Transverse colon (tissue), 4 donors: ENCODE data around the gene ZDHHC17. TPM values are rescaled to one million over a fixed set of nuclear protein-coding genes. Genes with fewer than 3 reads are reported as not detected.

ENCODE experiments used
- DNase-seq: peaks from one replicate; pipeline ENCODE4 v3.0.0-alpha.2; 2019
- H3K27ac ChIP-seq, 4 donors: fragments of 200-600 bp; sonication (generic); 2 replicates each; pipeline ENCODE4 v1.5.1; 2016 to 2018; ENCODE audit warnings: inconsistent platforms in 4 of 4
- H3K27me3 ChIP-seq: fragments of 200-600 bp; sonication (generic); 2 replicates; pipeline ENCODE4 v1.5.1; 2017; ENCODE audit warnings: inconsistent platforms
- H3K36me3 ChIP-seq, 4 donors: fragments of 200-600 bp; sonication (generic); 2 replicates each; pipeline ENCODE4 v1.5.1; 2017 to 2019; ENCODE audit warnings: inconsistent platforms in 4 of 4
- H3K4me1 ChIP-seq, 4 donors: fragments of 200-600 bp; sonication (generic); 2 replicates each; pipeline ENCODE4 v1.5.1; 2017 to 2020; ENCODE audit warnings: inconsistent platforms in 4 of 4
- H3K4me3 ChIP-seq, 4 donors: fragments of 200-600 bp; sonication (generic); 1 replicate in 1 of 4; 2 replicates in 3 of 4; pipeline versions ENCODE4 v1.5.1 to v1.6.1; 2017 to 2019; ENCODE audit warnings: inconsistent platforms in 4 of 4
- H3K9me3 ChIP-seq, 2 donors: fragments of 200-600 bp; sonication (generic); 2 replicates each; pipeline ENCODE4 v1.5.1; 2017 to 2019; ENCODE audit warnings: inconsistent platforms in 2 of 2
- EP300 ChIP-seq: sonication (generic); formaldehyde crosslinking; IDR thresholded peaks from one replicate; pipeline ENCODE4 v1.6.1; 2017; ENCODE audit warnings: antibody characterized with exemption, low read depth
- POLR2A ChIP-seq: fragments of 450-650 bp; IDR thresholded peaks from one replicate; pipeline ENCODE4 v1.6.1; 2016; ENCODE audit warnings: antibody characterized with exemption, mild to moderate bottlenecking, moderate library complexity
- POLR2AphosphoS5 ChIP-seq, 3 donors: sonication (generic); formaldehyde crosslinking; IDR thresholded peaks; one replicate each; pipeline ENCODE4 v1.6.1; 2016; ENCODE audit warnings: antibody characterized with exemption in 3 of 3
- WGBS, 2 donors: methylation state at CpG; one replicate each; pipeline ENCODE4 v1.1.5; 2018; ENCODE audit warnings: low coverage in 1 of 2; 5-methylcytosine and 5-hydroxymethylcytosine counted together
- in situ Hi-C, 4 donors: fragments of 200-750 bp; cut with MboI; loops; one replicate each; pipeline versions ENCODE4 v1.15.0 to v1.15.1; 2017; ENCODE audit warnings: low sequenced_read_pairs in 3 of 4, low pct_ligation_motif_present in 1 of 4, low pct_unique_long_range_greater_than_20kb in 1 of 4
- intact Hi-C: fragments of 100-400 bp; cut with DNase I; formaldehyde crosslinking; loops from one replicate; pipeline ENCODE4 v1.15.1; 2023; ENCODE audit warnings: low total_unique reads
- total RNA-seq, 4 donors: library from RNA; depleted of rRNA; stranded (reverse); fragments of >200 nt; gene quantifications; one replicate each; pipeline ENCODE4 v1.1.0, GENCODE V29; 2016
- TF ChIP-seq, protein P1 (sequence below), 5 experiments: fragments of 200-600 bp in 3 of 5; fragments of 450-650 bp in 2 of 5; sonication (generic) in 3 of 5; IDR thresholded peaks; 1 replicate in 2 of 5; 2 replicates in 3 of 5; pipeline ENCODE4 v1.5.1; 2016 to 2017; ENCODE audit warnings: antibody characterized with exemption in 5 of 5, inconsistent platforms in 3 of 5, mild to moderate bottlenecking in 2 of 5, moderate library complexity in 1 of 5

Gene ZDHHC17
- total RNA-seq, 4 donors from 2014 or later: 2.6 to 38.7 (median 18.5) TPM

DNA sequence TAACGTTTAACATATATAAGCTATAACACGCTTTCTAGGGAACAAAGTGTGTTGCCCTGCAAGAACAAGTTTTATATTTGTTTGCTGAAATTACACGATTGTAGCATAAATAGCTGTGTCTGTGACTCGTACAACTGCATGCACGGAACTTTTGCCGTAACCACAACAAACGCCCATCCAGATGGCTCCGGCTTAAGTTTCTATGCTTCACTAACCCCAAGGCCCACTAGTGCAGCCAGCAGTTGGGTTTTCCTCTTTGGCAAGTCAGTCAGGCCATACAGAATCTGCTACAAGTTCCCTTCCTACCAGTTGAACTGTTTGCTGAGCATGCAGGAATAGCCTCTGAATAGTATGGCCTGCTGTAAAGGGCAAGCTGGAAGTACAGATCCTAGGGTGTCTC is 102.8 kb downstream of the ZDHHC17 start:
- in situ Hi-C loops (no loop called here), intact Hi-C loops (no loop called here)
- H3K9me3 ChIP-seq: no peaks in the 10 kb centered on the region
- H3K36me3 ChIP-seq: no peaks in the 10 kb centered on the region
- H3K27ac ChIP-seq: peak overlapping the region in 2 of 4 donors; percentile 19 to 23
- TF ChIP-seq POLR2AphosphoS5 (IDR thresholded peaks at IDR 0.05) (no peak), POLR2A (no peak), EP300 (no peak)
- TF ChIP-seq, protein P1, sequence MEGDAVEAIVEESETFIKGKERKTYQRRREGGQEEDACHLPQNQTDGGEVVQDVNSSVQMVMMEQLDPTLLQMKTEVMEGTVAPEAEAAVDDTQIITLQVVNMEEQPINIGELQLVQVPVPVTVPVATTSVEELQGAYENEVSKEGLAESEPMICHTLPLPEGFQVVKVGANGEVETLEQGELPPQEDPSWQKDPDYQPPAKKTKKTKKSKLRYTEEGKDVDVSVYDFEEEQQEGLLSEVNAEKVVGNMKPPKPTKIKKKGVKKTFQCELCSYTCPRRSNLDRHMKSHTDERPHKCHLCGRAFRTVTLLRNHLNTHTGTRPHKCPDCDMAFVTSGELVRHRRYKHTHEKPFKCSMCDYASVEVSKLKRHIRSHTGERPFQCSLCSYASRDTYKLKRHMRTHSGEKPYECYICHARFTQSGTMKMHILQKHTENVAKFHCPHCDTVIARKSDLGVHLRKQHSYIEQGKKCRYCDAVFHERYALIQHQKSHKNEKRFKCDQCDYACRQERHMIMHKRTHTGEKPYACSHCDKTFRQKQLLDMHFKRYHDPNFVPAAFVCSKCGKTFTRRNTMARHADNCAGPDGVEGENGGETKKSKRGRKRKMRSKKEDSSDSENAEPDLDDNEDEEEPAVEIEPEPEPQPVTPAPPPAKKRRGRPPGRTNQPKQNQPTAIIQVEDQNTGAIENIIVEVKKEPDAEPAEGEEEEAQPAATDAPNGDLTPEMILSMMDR (IDR thresholded peaks at IDR 0.05): no peak
- no peak overlapping the region for H3K4me3 ChIP-seq
- DNase-seq: no peak
- 64 to 75% methylated on average over 7 to 8 of the region's 8 CpGs for WGBS, 2 donors
- peaks cover 0 to 19% (median 0%) of the 10 kb centered on the region in 4 donors for H3K4me1 ChIP-seq
- H3K27me3 ChIP-seq: no peaks in the 10 kb centered on the region

DNA sequence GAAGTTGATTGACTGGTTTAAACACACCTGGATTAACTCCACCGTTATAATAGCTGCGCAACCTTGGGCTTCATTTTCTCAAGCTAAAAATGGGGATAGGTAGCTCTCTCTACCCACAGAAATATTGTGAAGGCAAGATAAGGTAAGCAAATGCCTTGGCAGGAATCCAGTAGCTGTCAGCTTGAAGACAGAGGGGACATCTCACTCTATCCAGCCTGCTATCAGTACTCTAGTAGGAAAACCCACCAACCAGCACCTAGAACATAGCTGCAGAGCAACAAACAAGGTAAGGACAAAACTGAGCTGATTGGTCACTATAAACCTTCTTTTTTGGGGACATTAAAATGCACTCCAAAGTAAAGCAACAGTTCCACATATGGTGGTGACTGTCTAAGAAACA is 107.2 kb downstream of the ZDHHC17 start:
- no peak for DNase-seq
- in situ Hi-C loops: no loop called here
- Histone ChIP-seq H3K27me3 (no peaks in the 10 kb centered on the region), H3K27ac (no peak overlapping the region), H3K4me3 (no peak overlapping the region), H3K9me3 (no peaks in the 10 kb centered on the region), H3K4me1 (peaks cover 0 to 3% (median 0%) of the 10 kb centered on the region in 4 donors), H3K36me3 (no peaks in the 10 kb centered on the region)
- intact Hi-C loops: no loop called here
- TF ChIP-seq POLR2A (no peak), POLR2AphosphoS5 (IDR thresholded peaks at IDR 0.05) (no peak), EP300 (no peak)
- TF ChIP-seq, protein P1 (IDR thresholded peaks at IDR 0.05): no peak
- 81 to 83% methylated on average over 2 of the region's 2 CpGs for WGBS, 2 donors

- in situ Hi-C loops (no loop called here), intact Hi-C loops (no loop called here)
- Histone ChIP-seq H3K9me3 (no peaks in the 10 kb centered on the region), H3K36me3 (no peaks in the 10 kb centered on the region), H3K27ac (no peak overlapping the region), H3K27me3 (peaks cover 6% of the 10 kb centered on the region), H3K4me3 (no peak overlapping the region), H3K4me1 (no peaks in the 10 kb centered on the region)
- TF ChIP-seq, protein P1 (IDR thresholded peaks at IDR 0.05): no peak
- no peak for TF ChIP-seq POLR2A
- TF ChIP-seq POLR2AphosphoS5 (IDR thresholded peaks at IDR 0.05): no peak
- no peak for TF ChIP-seq EP300
- WGBS, 2 donors: 66 to 78% methylated on average over 2 to 3 of the region's 3 CpGs
- no peak for DNase-seq
Observed at GRCh38 chr12:76871742-76872141, 107.8 kb downstream of the ZDHHC17 start.

DNA sequence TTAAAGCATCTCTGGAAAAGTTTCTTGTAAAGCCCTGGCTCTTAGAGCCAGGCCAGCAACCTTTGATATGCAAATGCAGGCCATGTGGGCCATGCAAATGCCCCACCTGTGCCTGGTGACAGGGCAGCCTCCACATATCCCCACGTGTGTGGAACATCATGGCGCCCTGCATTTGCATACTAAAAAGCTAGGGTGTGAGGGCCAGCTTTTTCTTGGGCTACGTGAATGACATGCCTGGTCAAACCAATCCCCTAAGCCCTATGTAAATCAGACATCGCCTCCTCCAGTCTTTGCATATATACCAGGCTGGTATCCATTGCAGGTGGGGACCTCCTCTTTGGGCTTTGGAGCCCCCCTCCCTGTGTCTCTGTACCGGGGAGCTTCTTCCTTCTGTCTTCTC is 108.5 kb downstream of the ZDHHC17 start:
- no peaks in the 10 kb centered on the region for H3K36me3 ChIP-seq
- no peaks in the 10 kb centered on the region for H3K9me3 ChIP-seq
- H3K4me1 ChIP-seq: no peaks in the 10 kb centered on the region
- WGBS, 2 donors: 80 to 100% methylated on average over 1 to 5 of the region's 5 CpGs
- H3K27me3 ChIP-seq: peaks cover 12% of the 10 kb centered on the region
- in situ Hi-C loops (no loop called here), intact Hi-C loops (no loop called here)
- H3K27ac ChIP-seq: no peak overlapping the region
- DNase-seq: no peak
- H3K4me3 ChIP-seq: no peak overlapping the region
- TF ChIP-seq, protein P1 (IDR thresholded peaks at IDR 0.05): no peak
- TF ChIP-seq POLR2AphosphoS5 (IDR thresholded peaks at IDR 0.05): no peak
- TF ChIP-seq POLR2A: no peak
- TF ChIP-seq EP300: no peak
